ENCODE data around the gene KCTD11. TPM values are rescaled to one million over a fixed set of nuclear protein-coding genes. Genes with fewer than 3 reads are reported as not detected.

Gene KCTD11
- total and polyA plus RNA-seq, 2 of the 13 experiments (the other 11 are each of a cell fraction or from before 2014, with no cell fraction given) = 1.6 to 2.6 TPM

- no peak for TF ChIP-seq BCLAF1 (IDR thresholded peaks at IDR 0.05)
- no peak for TF ChIP-seq FOXC1 (CRISPR knock-in tag; IDR thresholded peaks at IDR 0.05; ENCODE audit: borderline replicate concordance)
- TF ChIP-seq TRAFD1 (CRISPR knock-in tag; IDR thresholded peaks at IDR 0.05; ENCODE audit: borderline replicate concordance) = no peak
- TF ChIP-seq ZNF691 (CRISPR knock-in tag; IDR thresholded peaks at IDR 0.05; ENCODE audit: borderline replicate concordance, low read depth) = 0 out of 2 replicates have a peak, but pooled peaks have one; percentile 23
- no peak for TF ChIP-seq DMAP1 (CRISPR knock-in tag; IDR thresholded peaks at IDR 0.05)
- TF ChIP-seq MEIS2 (CRISPR knock-in tag; IDR thresholded peaks at IDR 0.05) = no peak
- TF ChIP-seq ZNF513 (CRISPR knock-in tag; conservative IDR thresholded peaks at IDR 0.05) = no peak
- TF ChIP-seq ZNF253 (CRISPR knock-in tag; IDR thresholded peaks at IDR 0.05; ENCODE audit: borderline replicate concordance) = no peak
- no peak for TF ChIP-seq CCDC6 (CRISPR knock-in tag; IDR thresholded peaks at IDR 0.05)
Observed at GRCh38 chr17:7347630-7348477, 4.1 kb upstream of the KCTD11 start (continued).
